CD4-positive, alpha-beta T cell treated with Interleukin-15 for 4 hours (primary cell): Measurements from ENCODE around the gene SEC31A.

Source experiments
- DNase-seq: peaks from one replicate; pipeline ENCODE4 v3.0.0-alpha.2; 2020; ENCODE audit warnings: low spot score

Gene SEC31A

DNA sequence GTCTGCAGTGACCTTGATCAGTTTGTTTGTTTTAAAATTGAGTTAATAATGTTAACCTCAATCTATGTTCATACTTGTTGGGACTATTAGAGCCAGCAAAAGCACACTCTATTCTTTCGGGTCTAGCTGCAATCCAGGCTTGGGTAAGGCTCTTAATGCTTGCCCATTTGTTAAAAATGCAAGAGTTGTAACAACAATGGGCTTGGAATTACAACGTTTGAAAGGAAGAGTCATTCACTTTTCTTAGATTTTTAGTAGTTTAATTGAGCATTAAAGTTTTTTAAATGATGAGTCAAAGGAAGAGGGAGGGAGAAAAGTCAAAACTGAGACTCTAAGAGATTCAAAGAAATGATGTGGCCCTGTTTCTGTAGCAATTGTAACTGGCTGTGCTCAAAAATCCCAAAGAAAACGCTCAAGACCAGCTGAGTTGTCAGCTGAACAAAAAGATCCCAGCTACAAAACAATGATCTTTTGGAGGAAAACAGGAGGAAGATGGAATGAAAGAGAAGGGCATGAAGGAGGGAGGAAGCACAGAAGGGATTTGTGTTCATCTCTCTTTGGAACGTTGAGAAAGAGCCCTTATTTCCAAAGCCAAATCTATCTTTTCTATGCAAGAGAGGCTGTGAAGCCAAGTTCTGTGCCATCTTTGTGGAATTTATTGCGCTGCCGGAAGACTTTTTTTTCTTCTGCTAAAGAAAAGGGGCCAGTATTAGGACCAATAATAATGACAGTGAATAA is 97.9 kb downstream of the SEC31A start:
- DNase-seq, result no peak

DNA sequence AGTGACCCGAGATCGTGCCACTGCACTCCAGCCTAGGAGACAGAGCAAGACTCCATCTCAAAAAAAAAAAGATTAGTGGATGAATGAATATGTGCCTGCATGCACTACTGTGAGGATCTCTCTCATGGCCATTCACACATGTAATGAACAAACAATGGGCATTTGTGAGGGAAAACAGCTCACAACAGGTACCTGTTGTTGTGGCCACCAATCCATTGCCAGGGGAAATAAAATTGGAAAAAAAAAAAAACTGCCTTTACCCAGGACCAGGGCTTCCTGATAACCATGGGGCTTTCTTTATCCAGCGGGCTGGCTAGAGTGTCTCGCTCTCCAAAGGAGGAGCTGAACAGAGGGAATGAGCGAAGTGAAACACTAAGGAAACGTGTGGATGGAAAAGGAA is 99.8 kb downstream of the SEC31A start:
- DNase-seq, result no peak

DNA sequence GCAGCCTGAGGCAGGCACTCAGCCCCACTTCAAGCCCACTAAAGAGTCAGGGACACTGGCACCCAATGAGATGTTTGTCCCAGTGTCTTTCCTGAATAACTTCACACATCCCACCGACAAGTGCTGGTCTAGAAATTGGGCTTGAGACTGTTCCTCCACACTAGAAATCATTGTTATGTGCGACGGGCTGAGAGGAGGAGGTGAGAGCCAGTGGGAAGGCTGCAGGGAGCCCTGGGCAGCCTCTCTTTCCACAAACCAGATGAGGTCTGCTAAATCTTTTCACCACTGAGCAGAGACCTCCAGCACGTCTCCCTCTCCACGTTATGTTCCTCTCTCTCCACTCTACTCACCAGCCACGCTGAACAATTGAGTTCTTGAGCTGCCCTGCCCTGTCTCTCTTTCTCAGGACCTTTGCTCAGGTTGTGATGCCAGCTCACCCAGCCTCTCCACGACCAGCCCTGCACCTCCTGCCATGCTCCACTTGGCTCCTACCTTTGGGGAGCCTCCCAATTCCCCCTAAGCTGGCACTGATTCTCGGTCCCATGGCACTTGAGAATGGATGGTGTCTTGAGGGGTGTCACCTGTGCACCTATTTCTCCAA is 100.8 kb downstream of the SEC31A start:
- no peak for DNase-seq

DNA sequence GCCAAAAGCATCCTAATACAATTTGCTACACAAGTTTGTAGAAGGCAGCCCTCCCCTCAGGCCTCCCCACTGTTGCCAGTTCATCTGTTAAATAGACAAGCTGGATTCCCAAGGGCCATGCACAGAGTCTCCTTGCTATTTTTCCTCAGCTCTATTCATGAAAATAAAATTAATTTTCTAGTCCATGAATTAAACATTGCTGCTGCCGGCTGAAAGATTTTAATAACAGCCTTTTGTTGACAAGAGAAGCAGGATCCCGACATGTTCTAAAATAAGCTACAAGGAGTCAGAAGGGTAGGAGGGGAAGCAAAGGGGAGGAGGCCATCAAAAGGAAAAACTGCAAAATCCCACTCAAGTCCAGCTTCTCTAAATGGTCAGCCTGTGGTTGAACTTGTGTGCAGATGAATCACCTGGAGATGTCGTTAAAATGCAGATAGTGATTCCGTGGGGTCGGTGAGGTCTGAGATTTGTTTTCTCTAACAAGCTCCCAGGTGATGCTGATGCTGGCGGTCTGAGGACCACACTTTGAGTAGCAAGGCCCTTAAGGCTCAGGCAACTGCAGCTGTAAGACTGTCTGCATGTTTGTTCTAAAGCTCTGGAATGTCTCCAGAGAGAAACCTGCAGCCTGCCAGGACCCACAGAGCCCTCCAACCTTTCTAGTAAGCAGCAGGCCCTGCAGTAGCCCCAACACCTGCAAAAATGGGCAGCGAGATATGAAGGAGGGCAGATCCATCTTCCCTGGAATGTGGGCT is 101.8 kb downstream of the SEC31A start:
- DNase-seq, result no peak

DNA sequence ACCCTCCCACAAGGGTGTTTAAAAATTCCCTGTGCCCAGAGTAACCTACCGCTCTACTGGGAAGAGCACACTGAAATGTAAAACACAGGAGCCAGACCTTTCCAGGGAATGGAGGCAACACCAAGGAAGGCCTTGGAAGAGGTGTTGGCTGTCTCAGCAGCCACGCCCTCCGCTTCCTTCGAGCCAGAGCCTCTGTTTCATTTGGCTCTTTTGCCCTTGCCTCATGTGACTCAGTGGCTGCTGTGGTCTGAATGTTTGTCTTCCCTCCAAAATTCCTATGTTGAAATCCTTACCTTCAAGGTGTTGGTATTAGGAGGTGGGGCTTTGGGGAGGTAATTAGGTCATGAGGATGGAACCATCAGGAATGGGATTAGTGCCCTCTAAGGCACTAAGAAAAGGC is 103.6 kb downstream of the SEC31A start:
- DNase-seq, result no peak

DNA sequence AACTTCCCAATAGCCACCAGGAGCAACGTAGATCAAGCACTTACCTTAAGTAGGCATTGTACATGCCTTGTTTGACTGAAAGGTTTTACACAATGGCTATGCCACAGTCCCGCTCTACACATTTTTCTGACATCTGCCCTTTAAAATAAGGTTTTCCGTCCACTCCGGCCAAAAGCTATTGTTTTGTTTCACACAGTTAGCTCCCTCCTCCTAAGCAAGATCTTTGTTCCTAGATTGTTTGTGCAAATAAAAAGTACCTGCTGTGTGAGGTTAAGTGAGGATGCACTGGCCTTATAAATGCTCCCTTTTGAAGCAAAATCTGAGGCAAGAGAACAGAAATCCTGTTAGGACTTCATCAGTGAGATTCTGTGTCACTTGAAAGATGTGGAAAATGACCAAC is 104.1 kb downstream of the SEC31A start:
- no peak for DNase-seq

DNA sequence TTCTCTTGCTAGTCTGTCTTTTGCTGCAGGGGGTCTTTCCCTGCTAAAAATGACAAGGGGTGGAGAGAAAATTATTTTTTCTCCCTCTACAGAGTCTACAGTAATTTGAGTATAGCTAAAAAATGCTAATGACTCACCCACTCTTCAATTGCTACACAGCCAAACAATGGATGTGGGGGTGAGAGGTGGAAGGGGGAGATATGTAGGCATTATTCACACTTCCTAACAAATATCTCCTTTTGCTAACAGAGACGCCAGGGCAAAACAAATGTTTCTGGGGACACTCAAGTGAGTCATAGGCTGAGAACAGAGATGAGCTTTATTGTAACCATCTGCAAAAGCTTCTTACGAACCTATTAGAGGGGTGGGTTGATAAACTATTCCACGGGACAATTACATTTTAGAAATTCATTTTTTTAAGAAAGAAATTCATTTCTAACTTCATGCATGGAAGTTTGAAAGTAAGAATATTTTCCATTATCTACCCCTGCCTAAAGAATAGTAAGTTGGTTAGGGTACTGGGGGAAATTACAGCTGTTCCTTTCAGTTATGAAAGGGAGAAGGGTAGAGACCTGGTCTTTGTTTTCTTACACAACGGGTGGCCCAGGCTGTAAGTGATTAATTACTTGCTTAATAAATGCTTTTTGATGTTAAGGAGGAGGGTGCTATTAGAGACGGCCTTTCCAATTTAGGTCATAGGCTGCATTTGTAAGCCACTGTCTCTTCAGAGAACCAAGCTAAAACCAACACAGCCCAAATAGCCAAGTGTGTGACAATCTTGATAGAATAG is 105.1 kb downstream of the SEC31A start:
- DNase-seq, result no peak

DNA sequence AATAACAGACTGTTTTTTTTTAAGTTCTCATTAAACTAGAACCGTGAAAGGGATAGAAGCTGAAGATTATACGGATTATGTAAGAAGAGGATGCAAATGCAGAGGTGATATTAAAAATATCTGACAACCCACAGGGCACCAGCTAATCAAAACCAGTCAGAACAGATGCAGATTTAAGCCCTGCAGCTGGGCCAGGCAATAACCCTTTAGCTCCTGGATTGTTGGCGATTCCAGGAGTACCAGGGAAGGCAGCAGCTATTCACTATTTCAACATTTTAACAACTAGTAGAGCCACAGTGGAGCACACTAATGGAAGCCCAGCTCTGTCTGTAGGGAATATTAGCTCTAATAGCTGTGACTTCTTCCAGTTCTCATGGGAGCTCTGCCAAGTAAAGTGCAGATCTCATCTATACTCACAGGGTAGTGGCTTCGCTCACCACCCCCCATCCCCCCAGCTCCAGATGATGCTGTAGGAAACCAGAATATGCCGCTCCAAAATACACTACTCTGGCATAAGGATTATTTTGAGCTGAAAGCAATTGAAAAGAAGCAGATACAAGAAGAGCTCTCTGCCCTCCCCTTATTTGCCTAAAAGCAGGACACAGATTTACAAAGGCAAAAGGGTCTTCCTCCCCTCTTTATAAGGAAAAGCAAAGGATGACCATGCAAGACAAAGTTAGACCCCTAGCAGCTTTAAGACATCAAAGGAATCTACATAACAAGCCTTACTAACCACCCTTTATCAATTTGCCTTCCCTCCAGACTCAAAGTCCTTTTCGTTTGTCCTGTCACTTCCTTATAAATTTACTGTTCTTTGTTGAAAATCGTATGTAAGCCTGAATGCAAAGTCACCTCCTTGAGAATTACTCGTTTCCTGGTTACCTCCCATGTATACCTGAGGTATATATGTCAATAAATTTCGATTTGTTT is 106.0 kb downstream of the SEC31A start:
- no peak for DNase-seq

DNA sequence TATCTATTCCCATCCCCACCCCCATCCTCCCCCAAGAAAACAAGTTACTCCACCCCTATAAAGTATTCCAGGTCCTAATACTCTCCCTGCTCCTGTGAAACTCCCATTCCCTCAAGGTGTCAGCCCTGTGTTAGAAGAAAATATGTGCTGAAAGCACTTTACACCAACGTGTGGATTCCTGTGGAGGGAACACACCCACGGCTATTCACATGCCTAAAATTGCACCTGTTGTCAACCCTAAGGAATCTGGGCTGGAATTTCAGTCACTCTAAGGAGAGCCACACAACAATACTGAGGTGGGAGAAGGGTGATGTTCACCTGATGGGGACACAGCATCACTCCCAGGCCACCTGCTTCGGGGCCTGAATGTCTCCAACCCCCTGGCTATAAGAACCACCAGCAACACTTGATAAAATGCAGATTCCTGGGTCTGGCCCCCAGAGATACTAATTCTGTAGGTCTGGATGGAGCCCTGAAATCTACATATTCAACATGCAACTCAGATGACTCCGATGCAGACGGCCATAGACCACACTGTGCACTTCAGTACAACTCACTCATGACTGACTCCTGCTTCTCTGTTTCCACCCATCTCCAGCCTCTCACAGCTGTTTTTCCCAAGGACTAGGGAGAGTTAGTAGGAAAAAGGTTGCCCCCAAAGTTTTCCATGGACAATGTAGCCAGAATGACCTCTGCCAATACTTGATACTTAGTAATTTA is 108.2 kb downstream of the SEC31A start:
- DNase-seq, result no peak

DNA sequence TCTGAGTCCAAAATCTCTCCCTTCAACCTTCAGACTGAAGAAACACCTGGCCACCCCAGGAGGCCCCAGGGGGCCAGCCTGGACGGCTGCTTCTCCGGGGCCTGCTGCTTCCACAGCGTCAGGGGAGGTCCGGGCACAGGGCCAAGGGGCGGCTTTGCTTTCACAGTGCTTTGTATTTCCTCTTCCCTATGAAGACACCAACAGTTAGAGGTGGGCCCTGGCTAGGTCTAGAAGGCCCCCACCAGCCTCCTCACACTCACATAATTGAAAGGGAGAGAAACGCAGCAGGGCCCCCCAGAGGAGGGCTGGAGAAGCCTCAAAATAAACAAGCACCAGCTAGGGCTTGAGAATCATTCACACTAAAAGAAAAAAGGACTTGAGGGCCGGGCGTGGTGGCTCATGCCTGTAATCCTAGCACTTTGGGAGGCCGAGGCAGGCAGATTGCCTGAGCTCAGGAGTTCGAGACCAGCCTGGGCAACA is 110.2 kb downstream of the SEC31A start:
- no peak for DNase-seq

DNA sequence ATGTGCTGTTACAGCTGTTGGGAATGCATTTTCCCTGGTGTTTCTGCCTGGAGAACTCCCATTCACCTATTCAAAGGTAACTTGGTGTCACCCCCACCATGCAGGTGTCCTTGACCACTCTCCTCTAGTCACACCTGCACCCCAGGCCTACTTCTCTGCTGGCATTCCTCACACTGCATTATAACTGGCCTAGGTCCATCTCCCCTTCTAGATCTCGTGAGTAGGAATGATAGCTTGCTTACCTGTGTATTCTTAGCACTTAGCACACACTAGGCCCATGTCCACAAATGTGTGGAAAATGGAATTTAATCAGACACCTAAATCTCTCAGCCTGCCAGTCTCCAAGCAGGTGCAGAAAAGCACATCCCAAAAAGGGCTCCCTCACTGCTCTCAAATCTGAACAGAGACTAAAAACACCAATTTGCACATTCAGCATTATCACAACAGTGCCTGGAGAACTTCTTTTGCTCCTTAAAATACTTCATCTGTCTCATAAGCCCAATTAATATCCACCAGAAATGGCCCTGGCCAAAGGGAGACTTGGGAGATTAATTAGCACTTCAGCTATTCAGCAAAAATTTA is 110.7 kb downstream of the SEC31A start:
- no peak for DNase-seq

DNA sequence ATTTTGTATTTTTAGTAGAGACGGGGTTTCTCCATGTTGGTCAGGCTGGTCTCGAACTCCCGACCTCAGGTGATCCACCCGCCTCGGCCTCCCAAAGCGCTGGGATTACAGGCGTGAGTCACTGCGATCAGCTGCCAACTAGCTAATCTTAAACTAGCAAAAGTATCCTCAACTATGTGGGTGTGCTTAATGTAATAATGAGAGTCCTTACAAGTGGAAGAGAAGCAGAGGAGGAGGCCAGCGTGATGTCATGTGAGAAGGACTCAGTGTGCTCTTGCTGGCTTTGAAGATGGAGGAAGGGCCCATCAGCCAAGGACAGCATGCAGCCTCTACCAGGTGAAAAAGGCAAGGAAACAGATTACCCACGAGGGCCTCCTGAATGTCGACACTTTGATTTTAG is 111.9 kb downstream of the SEC31A start:
- DNase-seq, result no peak

DNA sequence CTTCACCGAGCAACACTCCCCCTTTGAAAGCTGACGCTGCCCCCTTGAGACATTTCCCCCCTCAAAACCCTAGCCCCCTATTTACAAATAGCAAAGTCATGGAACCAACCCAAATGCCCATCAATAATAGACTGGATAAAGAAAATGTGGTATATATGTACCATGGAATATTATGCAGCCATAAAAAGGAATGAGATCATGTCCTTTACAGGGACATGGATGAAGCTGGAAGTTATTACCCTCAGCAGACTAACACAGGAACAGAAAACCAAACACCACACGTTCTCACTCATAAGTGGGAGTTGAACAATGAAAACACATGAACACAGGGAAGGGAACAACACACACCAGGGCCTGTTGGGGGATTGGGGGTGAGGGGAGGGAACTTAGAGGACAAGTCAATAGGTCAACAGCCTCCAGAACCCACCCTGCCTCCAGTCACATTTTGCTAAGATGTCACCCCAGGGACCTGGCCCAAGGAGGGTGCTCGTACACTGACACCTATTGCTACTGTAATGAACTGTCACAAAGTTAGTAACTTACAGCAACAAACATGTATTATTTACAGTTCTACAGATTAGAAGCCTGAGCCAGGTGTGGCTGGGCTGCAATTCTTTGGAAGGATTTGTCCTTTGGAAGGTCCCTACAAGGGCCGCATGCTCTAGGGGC is 113.0 kb downstream of the SEC31A start:
- DNase-seq, result no peak

DNA sequence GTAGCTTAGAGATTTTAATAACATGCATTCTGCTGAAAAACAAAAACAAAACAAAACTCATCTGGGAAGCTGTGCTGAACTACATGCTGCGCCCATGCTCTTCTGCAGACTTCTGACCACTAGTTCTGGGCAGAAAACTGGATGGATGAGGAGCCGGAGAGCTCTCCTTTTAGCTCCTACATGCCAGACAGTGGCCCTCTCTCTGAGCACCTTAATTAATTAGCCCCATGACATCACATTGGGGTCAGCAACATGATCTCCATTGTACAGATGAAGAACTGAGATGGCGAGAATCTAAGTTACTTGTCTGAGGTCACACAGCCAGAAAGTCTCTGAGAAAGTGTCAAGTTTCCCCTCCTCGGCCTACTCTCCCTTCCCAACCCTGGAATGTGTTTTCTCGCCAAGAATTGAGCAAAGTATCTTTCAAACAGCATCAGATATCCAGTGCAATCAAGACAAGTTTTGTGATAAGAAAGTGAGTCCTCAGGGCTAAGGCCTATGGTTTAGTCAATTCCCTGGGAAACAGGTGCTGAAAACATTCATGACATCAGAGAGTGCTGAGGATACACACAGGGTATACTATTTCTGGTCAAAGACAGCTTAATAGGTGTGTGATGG is 113.9 kb downstream of the SEC31A start:
- DNase-seq, result no peak

DNA sequence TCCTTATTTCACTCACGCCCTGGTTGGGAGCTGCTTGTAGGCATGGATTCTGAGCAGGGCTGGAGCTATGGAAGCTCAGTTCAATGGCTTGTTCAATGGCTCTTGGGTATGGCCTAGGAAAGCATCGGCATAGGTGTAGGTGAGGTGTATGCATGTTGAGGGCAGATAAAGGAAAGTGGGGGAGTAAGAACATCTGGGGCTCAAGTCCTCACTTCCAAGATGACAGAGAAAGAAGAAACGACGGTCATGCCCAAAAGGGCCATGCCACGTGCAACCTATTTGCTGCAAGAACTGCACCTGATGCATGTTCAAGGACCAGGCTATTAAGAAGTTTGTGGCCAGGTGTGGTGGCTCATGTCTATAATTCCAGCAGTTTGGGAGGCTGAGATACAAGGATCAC is 115.7 kb downstream of the SEC31A start:
- no peak for DNase-seq

DNA sequence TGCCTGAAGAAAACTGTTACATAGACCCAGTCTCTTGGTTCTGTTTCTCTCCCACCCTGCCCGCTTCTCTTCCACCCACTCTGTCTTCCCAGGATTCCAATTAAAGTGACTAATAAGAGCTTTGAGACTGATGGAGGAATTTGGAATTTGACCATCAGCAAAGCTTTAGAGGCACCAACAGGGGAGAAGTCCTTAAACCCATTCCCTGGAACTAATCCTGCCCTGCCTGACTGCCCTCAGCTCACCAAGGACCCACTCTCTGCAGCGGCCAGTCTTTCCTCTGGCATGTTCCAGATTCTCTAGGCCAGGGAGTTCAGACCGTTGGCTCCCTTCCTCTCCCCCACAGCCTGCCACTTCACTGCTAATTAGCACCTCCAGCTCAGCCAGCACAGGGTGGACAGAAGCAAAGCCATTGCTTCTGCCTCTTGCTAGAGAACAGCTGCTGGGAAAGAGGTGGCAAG is 116.2 kb downstream of the SEC31A start:
- DNase-seq, result no peak

DNA sequence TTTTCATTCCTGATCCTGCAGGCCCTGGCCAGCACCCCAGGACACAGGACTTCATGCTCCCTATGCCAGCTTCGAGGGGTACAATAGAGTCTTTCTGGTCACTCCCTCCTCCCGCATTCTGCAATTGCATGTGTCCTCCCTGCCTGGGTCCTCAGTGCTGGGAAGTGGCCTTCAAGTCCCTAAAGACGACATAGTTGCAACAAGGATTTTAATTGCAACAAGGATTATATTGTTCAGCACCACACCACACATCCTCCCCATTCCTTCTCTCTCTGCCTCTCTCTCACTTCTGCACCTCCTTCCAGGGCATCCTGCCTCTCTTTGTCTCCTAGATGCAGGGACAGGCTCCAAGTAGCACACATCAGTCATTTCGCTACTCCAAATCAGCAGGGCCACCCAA is 117.9 kb downstream of the SEC31A start:
- no peak for DNase-seq

DNA sequence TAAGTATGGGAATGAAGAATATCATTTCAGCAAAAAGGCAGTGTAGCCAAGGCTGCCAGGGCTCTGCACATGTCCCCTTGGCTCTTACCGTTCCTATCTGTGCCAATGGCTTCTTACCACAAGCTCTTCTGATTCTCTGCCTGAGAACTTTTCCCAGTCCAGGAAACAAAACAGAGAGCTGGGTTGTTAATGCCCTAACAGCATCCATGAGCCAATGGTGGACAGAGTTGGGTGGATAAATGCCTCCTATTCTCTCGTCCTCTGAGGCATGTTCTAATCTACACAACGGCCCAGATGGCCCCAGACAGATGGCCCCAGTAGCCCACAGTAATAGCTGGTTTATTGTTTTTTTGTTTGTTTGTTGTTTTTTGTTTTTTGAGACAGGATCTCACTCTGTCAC is 120.3 kb downstream of the SEC31A start:
- no peak for DNase-seq
